TTC549 (cell line): ENCODE data around the gene TREML2.
"Not testable (repeated sequence)": the region's sequence is repeated elsewhere in the genome, so short reads cannot be mapped to it uniquely, and the experiment has no call there.

Experiments used
- FAIRE-seq: peaks from 2 replicates; lab custom pipeline; 2012; peaks lifted over from hg19 to GRCh38; lab: Jason Lieb, UNC

Gene TREML2

GRCh38 chr6:41200901-41201763 lies at the start of gene TREML2:
TREML2 (minus strand) TSS chr6:41201149; CDS start chr6:41201008, 141 bp downstream.
- no peak for FAIRE-seq

- no peak for FAIRE-seq
Observed at GRCh38 chr6:41247882-41248705, 47.1 kb upstream of the TREML2 start.

GRCh38 chr6:41247288-41247865 lies 46.4 kb upstream of the TREML2 start:
- no peak for FAIRE-seq

GRCh38 chr6:41246529-41246928 lies 45.6 kb upstream of the TREML2 start:
- FAIRE-seq, result not testable (repeated sequence)

- FAIRE-seq, result no peak
Observed at GRCh38 chr6:41239467-41240159, 38.7 kb upstream of the TREML2 start.

GRCh38 chr6:41237128-41237527 lies 36.2 kb upstream of the TREML2 start:
- no peak for FAIRE-seq

GRCh38 chr6:41236276-41236675 lies 35.3 kb upstream of the TREML2 start:
- no peak for FAIRE-seq

GRCh38 chr6:41232667-41233066 lies 31.7 kb upstream of the TREML2 start:
- FAIRE-seq, result no peak

GRCh38 chr6:41231246-41231645 lies 30.3 kb upstream of the TREML2 start:
- FAIRE-seq, result no peak

- no peak for FAIRE-seq
Observed at GRCh38 chr6:41229721-41230120, 28.8 kb upstream of the TREML2 start.

- FAIRE-seq, result no peak
Observed at GRCh38 chr6:41228616-41229015, 27.7 kb upstream of the TREML2 start.

GRCh38 chr6:41228096-41228495 lies 27.1 kb upstream of the TREML2 start, which contains the start of gene TREML4:
TREML4 (plus strand) TSS chr6:41228349; CDS start chr6:41228428, 79 bp downstream.
- FAIRE-seq, result no peak

- no peak for FAIRE-seq
Observed at GRCh38 chr6:41226752-41227151, 25.8 kb upstream of the TREML2 start.

- no peak for FAIRE-seq
Observed at GRCh38 chr6:41224800-41225199, 23.9 kb upstream of the TREML2 start.

GRCh38 chr6:41222513-41222912 lies 21.6 kb upstream of the TREML2 start:
- FAIRE-seq, result no peak

GRCh38 chr6:41222045-41222444 lies 21.1 kb upstream of the TREML2 start:
- no peak for FAIRE-seq

GRCh38 chr6:41216616-41217015 lies 15.7 kb upstream of the TREML2 start:
- no peak for FAIRE-seq

- FAIRE-seq, result no peak
Observed at GRCh38 chr6:41215777-41216176, 14.8 kb upstream of the TREML2 start.

GRCh38 chr6:41214559-41215238 lies 13.8 kb upstream of the TREML2 start:
- no peak for FAIRE-seq

- no peak for FAIRE-seq
Observed at GRCh38 chr6:41209547-41210320, 8.8 kb upstream of the TREML2 start.
